ENCODE measurements around the gene MEN1.

Gene MEN1

GRCh38 chr11:64768300-64768694 is 42.1 kb downstream of the MEN1 start (continued):
- TF ChIP-seq ZNF510 (tag by site-specific recombination; IDR thresholded peaks at IDR 0.05; ENCODE audit: insufficient replicate concordance), result no peak
- no peak for TF ChIP-seq ZIC2 (tag by site-specific recombination; IDR thresholded peaks at IDR 0.05)

GRCh38 chr11:64767344-64768299 is 42.7 kb downstream of the MEN1 start:
- no peak overlapping the region for H3K4me3 ChIP-seq (ENCODE audit: low read depth, low read length)
- H3K27ac ChIP-seq (ENCODE audit: extremely low read depth, low read depth, low read length), result no peak overlapping the region
- peaks cover 7% of the 10 kb centered on the region for H3K4me1 ChIP-seq (ENCODE audit: control insufficient read depth, insufficient read depth, low read length)
- ChIA-PET CTCF (interaction anchor here (0.6 to 2.1 kb wide), 11 partner anchors 9 to 379 kb away, joined by 3 to 13 read pairs (median 4); partner anchors contain the start of gene SF1), POLR2A (interaction anchor here (1.0 kb wide), 1 partner anchor 11 kb away, joined by 7 read pairs; the partner anchor contains the start of gene SF1)
- H3K9me3 ChIP-seq (ENCODE audit: control insufficient read depth, insufficient read depth, low read depth, low read length), result no peaks in the 10 kb centered on the region
- H3K36me3 ChIP-seq (ENCODE audit: control insufficient read depth in 2 of 2, insufficient read depth in 1 of 2, low read length in 2 of 2), result peaks cover 7 to 98% of the 10 kb centered on the region in 2 experiments
- TF ChIP-seq GLIS2 (tag by site-specific recombination; IDR thresholded peaks at IDR 0.05) (peak; percentile 40; the same call in 1 of the 2 replicates), ZSCAN4 (tag by site-specific recombination; IDR thresholded peaks at IDR 0.05) (no peak), KLF17 (tag by site-specific recombination; IDR thresholded peaks at IDR 0.05) (no peak), ZNF514 (tag by site-specific recombination; IDR thresholded peaks at IDR 0.05) (no peak), PRDM10 (tag by site-specific recombination; IDR thresholded peaks at IDR 0.05) (no peak), ZNF610 (tag by site-specific recombination; IDR thresholded peaks at IDR 0.05; ENCODE audit: borderline replicate concordance) (no peak), BCL11A (tag by site-specific recombination; IDR thresholded peaks at IDR 0.05; ENCODE audit: low read depth) (no peak), GFI1B (tag by site-specific recombination; IDR thresholded peaks at IDR 0.05) (no peak), ZNF837 (tag by site-specific recombination; IDR thresholded peaks at IDR 0.05) (no peak), ZBTB8A (tag by site-specific recombination; IDR thresholded peaks at IDR 0.05) (no peak), ZNF24 (tag by site-specific recombination; IDR thresholded peaks at IDR 0.05) (no peak), ZNF19 (tag by site-specific recombination; IDR thresholded peaks at IDR 0.05; ENCODE audit: low read depth) (no peak), ZNF311 (tag by site-specific recombination; IDR thresholded peaks at IDR 0.05; ENCODE audit: borderline replicate concordance) (no peak), ZNF776 (tag by site-specific recombination; IDR thresholded peaks at IDR 0.05; ENCODE audit: borderline replicate concordance) (no peak), OSR2 (tag by site-specific recombination; IDR thresholded peaks at IDR 0.05) (no peak), PBX3 (CRISPR knock-in tag; IDR thresholded peaks at IDR 0.05) (no peak), SALL2 (tag by site-specific recombination; IDR thresholded peaks at IDR 0.05; ENCODE audit: borderline replicate concordance) (no peak), ZNF175 (tag by site-specific recombination; IDR thresholded peaks at IDR 0.05) (no peak), ZNF692 (tag by site-specific recombination; IDR thresholded peaks at IDR 0.05) (no peak), EGR2 (tag by site-specific recombination; IDR thresholded peaks at IDR 0.05; ENCODE audit: low read depth) (0 out of 2 replicates have a peak, but pooled peaks have one; percentile 24), ZNF280C (tag by site-specific recombination; IDR thresholded peaks at IDR 0.05) (no peak), ZEB2 (tag by site-specific recombination; IDR thresholded peaks at IDR 0.05) (0 out of 2 replicates have a peak, but pooled peaks have one; percentile 21)

All from HEK293 (cell line).